Mesodermal cell (in vitro differentiated cells): ENCODE results near the gene PHYKPL.

Experiments
- H3K27ac ChIP-seq: 2 replicates; pipeline ENCODE4 v1.7.0; 2013; ENCODE audit warnings: mild to moderate bottlenecking, low read depth, low read length, moderate library complexity; ENCODE audit not compliant: severe bottlenecking
- H3K36me3 ChIP-seq: 2 replicates; pipeline ENCODE4 v1.7.1; 2013; ENCODE audit warnings: mild to moderate bottlenecking, low read length, moderate library complexity; ENCODE audit not compliant: control insufficient read depth, insufficient read depth
- H3K4me1 ChIP-seq: one replicate; pipeline ENCODE4 v1.7.1; 2013; ENCODE audit warnings: mild to moderate bottlenecking, low read length; ENCODE audit not compliant: insufficient read depth, control insufficient read depth, poor library complexity, severe bottlenecking
- H3K4me3 ChIP-seq: 2 replicates; pipeline ENCODE4 v1.7.0; 2013; ENCODE audit warnings: low read length, control low read depth, mild to moderate bottlenecking; ENCODE audit not compliant: insufficient read depth, poor library complexity, severe bottlenecking; ENCODE audit errors: extremely low read depth
- H3K9me3 ChIP-seq: 2 replicates; pipeline ENCODE4 v1.7.1; 2013; ENCODE audit warnings: mild to moderate bottlenecking, low read length, moderate library complexity; ENCODE audit not compliant: control insufficient read depth
- WGBS, 2 experiments: methylation state at CpG; one replicate each; pipeline ENCODE4 v1.1.5; 2013; ENCODE audit warnings: missing lambda C conversion rate in 2 of 2; ENCODE audit not compliant: insufficient coverage in 2 of 2; 5-methylcytosine and 5-hydroxymethylcytosine counted together

PHYKPL gene

GRCh38 chr5:178248750-178249149, 16.1 kb upstream of the PHYKPL start:
- H3K27ac ChIP-seq: no peak overlapping the region
- 93 to 94% methylated on average over 18 of the region's 18 CpGs for WGBS, 2 experiments
- no peaks in the 10 kb centered on the region for H3K4me1 ChIP-seq
- no peaks in the 10 kb centered on the region for H3K36me3 ChIP-seq
- no peaks in the 10 kb centered on the region for H3K9me3 ChIP-seq
- no peak overlapping the region for H3K4me3 ChIP-seq

- 78 to 84% methylated on average over 19 to 23 of the region's 24 CpGs for WGBS, 2 experiments
- Histone ChIP-seq H3K9me3 (no peaks in the 10 kb centered on the region), H3K4me3 (no peak overlapping the region), H3K4me1 (no peaks in the 10 kb centered on the region), H3K36me3 (no peaks in the 10 kb centered on the region), H3K27ac (no peak overlapping the region)
Measured at GRCh38 chr5:178247481-178248456, 15.2 kb upstream of the PHYKPL start.

- Histone ChIP-seq H3K9me3 (no peaks in the 10 kb centered on the region), H3K4me3 (no peak overlapping the region), H3K4me1 (no peaks in the 10 kb centered on the region), H3K36me3 (no peaks in the 10 kb centered on the region), H3K27ac (no peak overlapping the region)
- 93 to 96% methylated on average over 11 to 13 of the region's 15 CpGs for WGBS, 2 experiments
Measured at GRCh38 chr5:178246624-178247279, 14.2 kb upstream of the PHYKPL start.

GRCh38 chr5:178245389-178245788, 12.8 kb upstream of the PHYKPL start:
- Histone ChIP-seq H3K27ac (no peak overlapping the region), H3K36me3 (no peaks in the 10 kb centered on the region), H3K4me1 (no peaks in the 10 kb centered on the region), H3K9me3 (no peaks in the 10 kb centered on the region), H3K4me3 (no peak overlapping the region)
- WGBS, 2 experiments: 81 to 94% methylated on average over 1 of the region's 2 CpGs

- H3K36me3 ChIP-seq: no peaks in the 10 kb centered on the region
- H3K27ac ChIP-seq: no peak overlapping the region
- no peak overlapping the region for H3K4me3 ChIP-seq
- H3K9me3 ChIP-seq: no peaks in the 10 kb centered on the region
- H3K4me1 ChIP-seq: peaks cover 3% of the 10 kb centered on the region
- WGBS, 2 experiments: 58 to 78% methylated on average over 2 of the region's 2 CpGs
Measured at GRCh38 chr5:178244576-178244975, 12.0 kb upstream of the PHYKPL start.

- Histone ChIP-seq H3K27ac (no peak overlapping the region), H3K9me3 (no peaks in the 10 kb centered on the region), H3K4me3 (no peak overlapping the region), H3K4me1 (peaks cover 7% of the 10 kb centered on the region), H3K36me3 (no peaks in the 10 kb centered on the region)
- WGBS, 2 experiments: 87 to 94% methylated on average over 9 to 10 of the region's 10 CpGs
Measured at GRCh38 chr5:178242416-178242815, 9.8 kb upstream of the PHYKPL start.

- WGBS, 2 experiments: 91 to 94% methylated on average over 6 to 15 of the region's 15 CpGs
- no peak overlapping the region for H3K27ac ChIP-seq
- H3K4me1 ChIP-seq: peaks cover 7% of the 10 kb centered on the region
- H3K4me3 ChIP-seq: no peak overlapping the region
- no peaks in the 10 kb centered on the region for H3K9me3 ChIP-seq
- no peaks in the 10 kb centered on the region for H3K36me3 ChIP-seq
Measured at GRCh38 chr5:178241688-178242231, 9.2 kb upstream of the PHYKPL start.

GRCh38 chr5:178241231-178241663, 8.6 kb upstream of the PHYKPL start:
- H3K4me3 ChIP-seq: no peak overlapping the region
- peaks cover 7% of the 10 kb centered on the region for H3K4me1 ChIP-seq
- H3K9me3 ChIP-seq: no peaks in the 10 kb centered on the region
- no peak overlapping the region for H3K27ac ChIP-seq
- WGBS, 2 experiments: 82 to 90% methylated on average over 6 to 8 of the region's 8 CpGs
- no peaks in the 10 kb centered on the region for H3K36me3 ChIP-seq

GRCh38 chr5:178240766-178241165, 8.2 kb upstream of the PHYKPL start:
- Histone ChIP-seq H3K27ac (no peak overlapping the region), H3K4me3 (no peak overlapping the region), H3K4me1 (peaks cover 7% of the 10 kb centered on the region), H3K36me3 (no peaks in the 10 kb centered on the region), H3K9me3 (no peaks in the 10 kb centered on the region)
- 91 to 96% methylated on average over 7 to 8 of the region's 9 CpGs for WGBS, 2 experiments

- WGBS, 2 experiments: 89 to 97% methylated on average over 16 to 19 of the region's 19 CpGs
- Histone ChIP-seq H3K4me1 (peaks cover 7% of the 10 kb centered on the region), H3K4me3 (no peak overlapping the region)
Measured at GRCh38 chr5:178240341-178240741, 7.7 kb upstream of the PHYKPL start.

More at GRCh38 chr5:178240341-178240741, 7.7 kb upstream of the PHYKPL start:
- H3K27ac ChIP-seq: no peak overlapping the region
- H3K9me3 ChIP-seq: no peaks in the 10 kb centered on the region
- no peaks in the 10 kb centered on the region for H3K36me3 ChIP-seq
